DMS153 treated with DMSO at 0.1 percent for 48 hours (cell line): ENCODE measurements around the gene ACADL.
A peak's percentile ranks its signal among the peaks of the same experiment; 100 is the strongest.
"Not testable (repeated sequence)": the region's sequence is repeated elsewhere in the genome, so short reads cannot be mapped to it uniquely, and the experiment has no call there.

Source experiments
- DNase-seq: peaks from one replicate; lab custom pipeline; 2025; ENCODE audit not compliant: unreplicated experiment; lab: John Stamatoyannopoulos, UW

The ACADL gene

GRCh38 chr2:210203147-210203546, 22.1 kb downstream of the ACADL start:
- DNase-seq: no peak

- no peak for DNase-seq
These were observed 25.4 kb downstream of the ACADL start for GRCh38 chr2:210199854-210200253.

DNA sequence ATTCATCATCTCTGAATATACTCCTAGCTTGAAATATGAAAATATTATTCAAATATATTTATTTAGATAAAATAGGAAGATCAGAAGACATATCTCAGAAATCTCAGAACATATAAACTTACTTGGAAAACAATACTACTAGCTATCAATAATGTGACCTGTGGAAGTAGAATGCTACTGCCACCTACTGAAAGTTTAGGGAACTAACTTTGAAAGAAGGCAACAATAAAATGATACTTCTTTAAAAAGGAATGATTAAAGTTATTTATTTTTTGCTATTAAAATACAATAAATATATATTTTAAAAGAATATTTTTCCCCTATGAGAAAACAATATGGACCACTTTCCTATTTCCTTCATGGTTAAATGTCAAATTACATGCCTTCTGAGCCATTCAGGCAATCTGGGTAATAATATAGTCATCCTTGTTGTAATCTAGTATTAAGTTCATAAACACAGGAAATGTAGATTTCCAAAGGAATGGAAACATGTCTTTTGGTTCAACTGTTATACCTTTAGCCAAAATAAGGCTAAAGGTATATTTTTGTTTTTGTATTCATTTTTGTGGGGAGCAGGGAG, 26.0 kb downstream of the ACADL start:
- peak; percentile 28 for DNase-seq

DNA sequence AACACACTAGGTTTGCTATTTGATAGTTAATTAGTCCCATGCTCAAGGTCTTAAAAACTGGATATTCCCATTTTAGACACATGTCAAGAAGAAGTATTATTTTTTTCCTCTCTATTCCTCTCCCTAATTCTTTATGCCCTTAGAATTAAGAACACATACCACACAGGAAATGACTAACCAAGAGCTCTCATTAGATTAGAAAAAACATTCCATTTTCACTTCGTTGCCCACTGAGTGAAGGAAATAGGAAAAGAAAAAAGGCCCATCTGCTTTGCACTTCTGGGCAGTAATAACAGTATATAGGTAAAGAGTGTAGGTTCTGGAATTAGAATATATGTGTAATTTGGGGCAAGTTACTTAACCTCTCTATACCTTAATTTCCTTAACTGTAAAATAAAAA, 26.9 kb downstream of the ACADL start:
- DNase-seq: no peak

DNA sequence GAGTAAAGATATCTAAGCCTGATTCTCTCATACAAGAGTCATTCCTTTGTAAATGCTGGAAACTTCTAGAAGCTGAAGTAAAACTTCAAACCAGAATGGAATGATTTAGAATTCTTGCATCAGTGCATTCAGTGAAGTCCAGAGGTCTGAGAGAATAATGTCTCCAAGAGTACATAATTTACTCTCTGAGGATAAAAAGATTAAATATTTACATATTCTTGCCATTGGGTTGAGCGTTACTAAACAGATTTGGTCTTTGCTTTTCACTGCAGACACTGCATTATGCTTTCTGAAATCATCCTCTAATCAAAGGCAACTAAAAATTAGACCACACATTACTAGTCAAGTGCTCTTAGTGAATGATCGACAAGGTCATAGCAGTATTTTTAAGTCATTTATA, 27.5 kb downstream of the ACADL start:
- no peak for DNase-seq

- peak; percentile 43 for DNase-seq
These were observed 30.0 kb downstream of the ACADL start for GRCh38 chr2:210195101-210195852.

DNA sequence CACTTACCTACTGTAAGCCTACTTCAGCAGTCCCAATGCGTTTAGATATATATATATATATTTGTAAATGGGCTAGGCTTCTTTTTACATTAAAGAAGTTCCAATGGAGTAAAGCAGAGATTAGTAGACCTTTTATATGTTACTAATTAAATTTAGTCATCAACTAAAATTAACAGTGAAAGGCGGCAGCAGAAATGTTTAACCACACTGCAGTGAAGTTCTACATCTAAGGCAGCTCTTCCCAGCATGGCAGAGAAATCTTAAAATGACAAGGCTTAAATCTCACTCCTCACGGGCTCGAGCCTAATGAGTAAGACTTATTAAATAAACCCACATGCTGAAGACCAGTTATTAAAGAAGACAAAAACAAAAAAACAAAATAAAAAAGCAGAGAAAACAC, 34.9 kb downstream of the ACADL start:
- no peak for DNase-seq

GRCh38 chr2:210189452-210190138, 35.7 kb downstream of the ACADL start:
- no peak for DNase-seq

DNA sequence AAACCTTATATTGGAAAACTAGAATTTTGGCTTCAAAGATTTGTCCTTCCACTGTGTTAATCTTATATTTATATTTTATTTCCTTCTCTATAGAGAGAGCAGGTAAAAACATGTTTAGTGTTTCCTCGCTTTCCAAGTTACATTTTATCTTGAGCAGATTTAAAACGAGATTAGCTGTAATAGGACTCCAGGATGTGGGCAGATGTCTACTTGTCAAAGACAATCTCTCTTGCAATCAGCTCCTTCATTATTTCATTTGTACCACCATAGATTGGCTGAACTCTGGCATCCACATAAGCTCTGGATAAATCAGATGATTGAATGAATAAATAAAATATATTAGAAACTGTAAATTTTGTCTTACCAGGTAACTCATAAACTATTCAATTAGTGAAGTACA, 36.5 kb downstream of the ACADL start:
- no peak for DNase-seq

GRCh38 chr2:210188190-210188589, 37.1 kb downstream of the ACADL start:
- no peak for DNase-seq

GRCh38 chr2:210183936-210184335, 41.3 kb downstream of the ACADL start:
- DNase-seq: not testable (repeated sequence)

GRCh38 chr2:210181606-210182088, 43.6 kb downstream of the ACADL start:
- DNase-seq: not testable (repeated sequence)

DNA sequence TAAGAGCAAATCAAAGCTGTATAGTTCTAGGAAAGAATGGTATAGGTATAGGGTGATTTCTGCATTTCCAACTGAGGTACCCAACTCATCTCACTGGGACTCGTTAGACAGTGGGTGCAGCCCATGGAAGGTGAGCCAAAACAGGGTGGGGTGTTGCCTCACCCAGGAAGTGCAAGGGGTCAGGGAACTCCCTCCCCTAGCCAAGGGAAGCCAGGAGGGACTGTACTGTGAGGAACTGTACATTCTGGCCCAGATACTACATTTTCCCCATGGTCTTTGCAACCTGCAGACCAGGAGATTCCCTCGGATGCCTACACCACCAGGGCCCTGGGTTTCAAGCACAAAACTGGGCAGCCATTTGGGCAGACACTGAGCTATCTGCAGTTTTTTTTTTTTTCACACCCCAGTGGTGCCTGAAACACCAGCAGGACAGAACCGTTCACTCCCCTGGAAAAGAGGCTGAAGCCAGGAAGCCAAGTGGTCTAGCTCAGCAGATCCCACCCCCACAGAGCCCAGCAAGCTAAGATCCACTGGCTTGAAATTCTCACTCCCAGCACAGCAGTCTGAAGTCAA, 44.1 kb downstream of the ACADL start:
- DNase-seq: not testable (repeated sequence)

- DNase-seq: no peak
These were observed 44.8 kb downstream of the ACADL start for GRCh38 chr2:210180477-210180876.

- no peak for DNase-seq
These were observed 45.8 kb downstream of the ACADL start for GRCh38 chr2:210179351-210179990.

DNA sequence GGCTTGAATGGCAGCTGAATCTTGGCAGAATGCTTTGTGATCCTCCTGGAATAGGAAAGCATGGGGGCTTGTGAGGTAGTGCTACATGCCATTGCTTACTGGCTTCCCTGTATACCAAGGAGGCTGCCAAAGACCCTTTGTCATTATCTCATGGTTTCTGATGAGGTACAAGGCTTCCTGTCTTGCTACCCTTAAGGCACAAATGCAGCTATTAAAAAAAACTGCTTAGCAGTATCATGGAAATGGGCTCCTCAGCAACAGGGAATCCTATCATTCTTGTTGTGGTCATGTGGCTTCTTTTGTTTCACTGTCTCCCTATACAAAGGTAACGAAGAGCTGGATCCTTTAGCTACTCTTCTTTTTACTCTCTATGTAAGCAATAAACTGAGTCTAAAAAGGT, 47.5 kb downstream of the ACADL start:
- no peak for DNase-seq

DNA sequence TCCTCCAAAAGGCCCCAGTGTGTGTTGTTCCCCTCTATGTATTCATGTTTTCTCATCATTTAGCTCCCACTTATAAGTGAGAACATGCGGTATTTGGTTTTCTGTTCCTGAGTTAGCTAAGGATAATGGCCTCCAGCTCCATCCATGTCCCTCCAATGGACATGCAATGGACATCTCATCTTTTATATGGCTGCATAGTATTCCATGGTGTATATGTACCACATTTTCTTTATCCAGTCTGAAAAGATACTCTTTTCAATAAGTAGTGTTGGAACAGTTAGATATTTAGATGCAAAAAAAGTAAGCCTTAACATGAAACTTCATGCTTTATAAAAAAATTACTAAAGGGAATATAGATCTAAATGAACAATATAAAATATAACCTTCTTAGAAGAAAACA, 48.1 kb downstream of the ACADL start:
- DNase-seq: not testable (repeated sequence)

- DNase-seq: no peak
These were observed 51.2 kb downstream of the ACADL start for GRCh38 chr2:210174086-210174485.

- DNase-seq: no peak
These were observed 53.0 kb downstream of the ACADL start for GRCh38 chr2:210172219-210172575.

GRCh38 chr2:210171309-210172218, 53.7 kb downstream of the ACADL start, which contains the start of gene KANSL1L:
TSS of gene KANSL1L (minus strand) at chr2:210171409. CDS start at chr2:210154582, 16,827 bp downstream.
- DNase-seq: peak; percentile 98
